Measurements from ENCODE around the gene LRRC42. TPM values are rescaled to one million over a fixed set of nuclear protein-coding genes. Genes with fewer than 3 reads are reported as not detected.

Gene LRRC42
- total RNA-seq, 3 donors from 2014 or later: 16.5 to 19.4 (median 19.0) TPM

DNA sequence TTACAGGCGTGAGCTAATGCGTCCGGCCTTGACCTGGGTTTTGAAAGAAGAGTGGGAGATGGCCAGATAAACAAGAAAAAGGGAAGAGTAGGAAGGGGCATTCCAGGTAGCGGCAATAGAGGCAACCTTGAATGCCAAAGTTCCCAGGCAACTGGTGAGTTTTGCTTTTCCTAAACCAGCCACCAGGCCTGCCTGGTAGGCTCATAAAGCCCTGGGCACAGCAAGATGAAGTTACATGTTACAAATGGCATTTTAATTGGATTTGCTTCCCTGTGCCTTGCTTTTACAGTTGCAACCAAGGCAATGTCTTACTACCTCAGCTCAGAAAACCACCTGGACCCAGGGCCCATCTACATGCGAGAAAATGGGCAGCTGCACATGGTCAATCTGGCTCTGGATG, 5.5 kb downstream of the LRRC42 start:
- ATAC-seq (no peak), DNase-seq (no peak)
- H3K9me3 ChIP-seq: no peaks in the 10 kb centered on the region
- H3K4me1 ChIP-seq (ENCODE audit: low read depth): peaks cover 15% of the 10 kb centered on the region
- H3K36me3 ChIP-seq (ENCODE audit: low read depth): no peaks in the 10 kb centered on the region
- H3K4me3 ChIP-seq: no peak overlapping the region
- TF ChIP-seq, protein P1, sequence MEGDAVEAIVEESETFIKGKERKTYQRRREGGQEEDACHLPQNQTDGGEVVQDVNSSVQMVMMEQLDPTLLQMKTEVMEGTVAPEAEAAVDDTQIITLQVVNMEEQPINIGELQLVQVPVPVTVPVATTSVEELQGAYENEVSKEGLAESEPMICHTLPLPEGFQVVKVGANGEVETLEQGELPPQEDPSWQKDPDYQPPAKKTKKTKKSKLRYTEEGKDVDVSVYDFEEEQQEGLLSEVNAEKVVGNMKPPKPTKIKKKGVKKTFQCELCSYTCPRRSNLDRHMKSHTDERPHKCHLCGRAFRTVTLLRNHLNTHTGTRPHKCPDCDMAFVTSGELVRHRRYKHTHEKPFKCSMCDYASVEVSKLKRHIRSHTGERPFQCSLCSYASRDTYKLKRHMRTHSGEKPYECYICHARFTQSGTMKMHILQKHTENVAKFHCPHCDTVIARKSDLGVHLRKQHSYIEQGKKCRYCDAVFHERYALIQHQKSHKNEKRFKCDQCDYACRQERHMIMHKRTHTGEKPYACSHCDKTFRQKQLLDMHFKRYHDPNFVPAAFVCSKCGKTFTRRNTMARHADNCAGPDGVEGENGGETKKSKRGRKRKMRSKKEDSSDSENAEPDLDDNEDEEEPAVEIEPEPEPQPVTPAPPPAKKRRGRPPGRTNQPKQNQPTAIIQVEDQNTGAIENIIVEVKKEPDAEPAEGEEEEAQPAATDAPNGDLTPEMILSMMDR (IDR thresholded peaks at IDR 0.05): no peak
- intact Hi-C loops (cut with DNase I, micrococcal nuclease): no loop called here

- Histone ChIP-seq H3K4me1 (ENCODE audit: low read depth) (peaks cover 6% of the 10 kb centered on the region), H3K36me3 (ENCODE audit: low read depth) (no peaks in the 10 kb centered on the region), H3K9me3 (no peaks in the 10 kb centered on the region), H3K4me3 (no peak overlapping the region)
- no peak for ATAC-seq
- no peak for DNase-seq
- intact Hi-C loops (cut with DNase I, micrococcal nuclease): no loop called here
- TF ChIP-seq, protein P1 (IDR thresholded peaks at IDR 0.05): no peak
Measured at GRCh38 chr1:53954128-53954527, 8.0 kb downstream of the LRRC42 start.

- no peak overlapping the region for H3K4me3 ChIP-seq
- peaks cover 6% of the 10 kb centered on the region for H3K4me1 ChIP-seq (ENCODE audit: low read depth)
- intact Hi-C loops (cut with DNase I, micrococcal nuclease): no loop called here
- H3K9me3 ChIP-seq: no peaks in the 10 kb centered on the region
- TF ChIP-seq, protein P1 (IDR thresholded peaks at IDR 0.05): no peak
- DNase-seq: no peak
- H3K36me3 ChIP-seq (ENCODE audit: low read depth): no peaks in the 10 kb centered on the region
- ATAC-seq: peak; percentile 62
Measured at GRCh38 chr1:53956308-53957168, 10.4 kb downstream of the LRRC42 start.

- peak; percentile 92 for ATAC-seq
- no peak overlapping the region for H3K4me3 ChIP-seq
- peaks cover 6% of the 10 kb centered on the region for H3K4me1 ChIP-seq (ENCODE audit: low read depth)
- H3K36me3 ChIP-seq (ENCODE audit: low read depth): no peaks in the 10 kb centered on the region
- H3K9me3 ChIP-seq: no peaks in the 10 kb centered on the region
- intact Hi-C loops (cut with DNase I, micrococcal nuclease): no loop called here
- TF ChIP-seq, protein P1 (IDR thresholded peaks at IDR 0.05): no peak
- DNase-seq: peak in 1 of 3 donors; percentile 21
Measured at GRCh38 chr1:53957194-53957818, 11.2 kb downstream of the LRRC42 start.

DNA sequence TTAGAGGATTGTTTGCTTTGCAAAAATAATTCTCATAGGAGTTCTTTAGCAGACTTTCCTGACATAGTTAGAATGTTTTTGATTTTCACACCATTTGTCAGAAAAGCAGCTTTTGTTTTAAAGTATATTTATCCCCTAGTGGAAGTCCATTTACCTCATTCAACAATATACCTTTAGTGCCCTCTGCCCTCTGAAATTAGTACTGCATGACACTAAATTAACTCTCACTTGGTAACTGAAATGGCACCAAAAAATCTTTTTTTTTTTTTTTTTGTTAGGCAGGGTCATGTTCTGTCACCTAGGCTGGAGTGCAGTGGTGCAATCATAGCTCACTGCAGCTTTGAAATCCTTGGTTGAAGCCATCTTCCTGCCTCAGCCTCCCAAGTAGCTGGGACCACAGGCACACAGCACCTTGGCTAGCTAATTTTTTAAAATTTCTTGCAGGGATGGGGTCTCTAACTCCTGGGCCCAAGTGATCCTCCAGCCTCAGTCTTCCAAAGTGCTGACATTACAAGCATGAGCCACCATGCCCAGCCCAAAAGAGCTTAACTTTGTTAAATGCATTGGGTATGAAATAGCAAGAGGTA, 13.6 kb downstream of the LRRC42 start:
- DNase-seq (peak in 1 of 3 donors; percentile 50), ATAC-seq (peak; percentile 50)
- no peaks in the 10 kb centered on the region for H3K9me3 ChIP-seq
- TF ChIP-seq, protein P1 (IDR thresholded peaks at IDR 0.05): peak; percentile 25
- peaks cover 6% of the 10 kb centered on the region for H3K4me1 ChIP-seq (ENCODE audit: low read depth)
- intact Hi-C loops (cut with DNase I, micrococcal nuclease): no loop called here
- no peaks in the 10 kb centered on the region for H3K36me3 ChIP-seq (ENCODE audit: low read depth)
- no peak overlapping the region for H3K4me3 ChIP-seq
